BJ (cell line): ENCODE results near the gene SCN1B. TPM values are rescaled to one million over a fixed set of nuclear protein-coding genes. Genes with fewer than 3 reads are reported as not detected.

ENCODE experiments used
- CTCF ChIA-PET: fragments of 350-600 bp; formaldehyde crosslinking; extraction: SDS; loops from one replicate; lab custom pipeline; 2021; ENCODE audit warnings: antibody characterized with exemption, inconsistent platforms; lab: Yijun Ruan, JAX
- POLR2A ChIA-PET: fragments of 300-600 bp; sonication (Branson Sonifier 250); formaldehyde crosslinking; extraction: SDS; loops from one replicate; lab custom pipeline; 2021; ENCODE audit warnings: antibody characterized with exemption; lab: Charles Lee
- DNase-seq: peaks from one replicate; pipeline ENCODE4 v3.0.0-alpha.2; 2011; ENCODE audit warnings: low read depth
- H3K27me3 ChIP-seq: 2 replicates; pipeline ENCODE4 v1.6.0; 2011; ENCODE audit warnings: low read length; ENCODE audit not compliant: control insufficient read depth, insufficient read depth
- H3K36me3 ChIP-seq: 2 replicates; pipeline ENCODE4 v1.5.1; 2011; ENCODE audit warnings: low read length; ENCODE audit not compliant: control insufficient read depth, insufficient read depth
- H3K4me3 ChIP-seq: 2 replicates; pipeline ENCODE4 v1.5.1; 2011; ENCODE audit warnings: low read depth, mild to moderate bottlenecking, control low read depth, low read length
- CTCF ChIP-seq: IDR thresholded peaks from 2 replicates; pipeline ENCODE4 v1.5.1; 2011; ENCODE audit warnings: low read depth, mild to moderate bottlenecking, control low read depth, inconsistent platforms, low read length, moderate library complexity; ENCODE audit not compliant: insufficient read depth
- polyA plus RNA-seq: library from polyadenylated mRNA; depleted of rRNA; stranded (reverse); fragments of >200 nt; gene quantifications from 2 replicates; pipeline ENCODE4 v1.2.3, GENCODE V29; 2011

Gene SCN1B
- polyA plus RNA-seq, 1 experiment, result 9.5 TPM

DNA sequence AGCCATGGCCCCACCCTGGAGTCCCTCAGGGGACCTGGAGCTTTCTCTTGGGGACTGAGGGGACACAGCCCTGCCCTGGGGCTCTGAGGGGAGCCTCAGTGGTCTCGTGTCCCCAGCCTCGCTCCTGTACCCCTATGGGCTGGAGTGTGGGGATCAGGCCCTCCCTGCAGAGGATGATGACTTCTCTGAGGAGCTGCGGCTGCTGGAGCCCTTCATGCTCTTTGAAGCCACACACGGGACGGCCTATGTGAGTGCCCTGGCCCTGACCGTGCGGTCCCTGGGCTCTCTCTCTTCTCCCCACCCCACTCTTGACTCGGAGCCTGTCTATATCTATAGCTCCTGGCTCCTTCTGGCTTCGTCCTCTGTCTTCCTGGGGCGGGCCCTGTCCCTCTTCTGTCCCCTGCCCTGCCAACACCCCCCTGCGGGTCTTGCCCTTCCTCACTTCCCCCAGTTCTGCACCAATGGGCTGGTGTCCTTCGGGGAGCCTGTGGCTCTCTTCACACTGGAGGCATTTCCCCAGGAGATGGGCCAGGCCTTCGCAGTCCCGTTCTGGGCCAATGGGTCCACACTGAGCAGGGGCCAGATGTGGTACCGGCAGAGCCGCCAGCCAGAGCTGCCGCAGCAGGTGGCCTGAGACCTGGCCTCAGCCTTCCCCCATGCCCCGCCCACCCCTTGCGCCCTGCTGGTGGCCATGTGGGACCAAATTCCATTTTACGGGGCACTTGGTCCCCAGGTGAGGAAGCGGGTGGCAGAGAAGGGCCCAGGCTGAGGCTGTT is 44.3 kb downstream of the SCN1B start:
- no peaks in the 10 kb centered on the region for H3K36me3 ChIP-seq
- no peak overlapping the region for H3K4me3 ChIP-seq
- CTCF ChIA-PET, result interaction anchor here (0.7 to 1.4 kb wide), 2 partner anchors 17 to 62 kb away, joined by 3 read pairs; no protein-coding TSS in a partner anchor
- no peak for TF ChIP-seq CTCF
- peaks cover 1% of the 10 kb centered on the region; the same call in 1 of the 2 replicates for H3K27me3 ChIP-seq
- no peak for DNase-seq
- POLR2A ChIA-PET, result no interaction called here

DNA sequence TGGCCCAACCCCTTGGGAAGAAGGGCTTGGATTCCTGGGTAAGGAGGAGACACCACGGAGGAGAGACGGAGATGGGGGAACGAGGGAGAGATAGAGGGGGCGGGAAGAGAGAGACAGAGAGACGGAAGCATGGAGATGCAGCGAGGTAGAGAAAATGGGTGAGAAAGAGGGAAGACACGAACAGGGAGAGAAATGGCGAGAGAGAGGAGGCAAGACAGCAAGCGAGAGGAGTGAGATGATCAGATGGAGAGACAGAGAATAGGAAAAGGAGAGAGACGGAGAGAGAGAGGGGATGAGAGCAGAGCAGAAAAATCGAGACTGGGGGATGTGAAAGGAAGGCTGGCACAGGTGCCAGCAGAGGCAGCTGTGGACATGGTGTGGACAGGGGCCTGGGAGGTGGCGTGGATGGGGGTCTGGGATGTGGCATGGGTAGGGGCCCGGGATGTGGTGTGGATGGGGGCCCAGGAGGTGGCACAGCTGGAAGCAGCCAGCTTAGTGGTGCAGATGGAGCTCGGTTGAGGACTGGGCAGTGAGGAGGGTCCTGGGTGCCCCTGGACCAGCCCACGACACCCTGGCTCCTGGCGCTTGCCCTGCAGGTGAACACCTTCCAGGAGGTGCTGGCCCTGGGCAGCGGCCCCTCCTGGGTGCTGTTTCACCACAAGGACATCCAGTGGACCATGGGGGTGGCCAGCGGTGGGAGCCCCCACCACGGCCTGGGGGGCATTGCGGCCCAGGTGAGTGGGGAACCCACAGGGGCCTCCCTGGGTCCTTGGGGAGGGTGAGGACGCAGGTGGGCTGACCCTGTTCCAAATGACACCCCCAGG is 45.1 kb downstream of the SCN1B start:
- POLR2A ChIA-PET, result no interaction called here
- no peak for TF ChIP-seq CTCF
- CTCF ChIA-PET, result interaction anchor here (0.7 to 0.8 kb wide), 2 partner anchors 8 to 16 kb away, joined by 3 read pairs; no protein-coding TSS in a partner anchor
- no peak for DNase-seq
- Histone ChIP-seq H3K4me3 (no peak overlapping the region), H3K27me3 (peaks cover 1% of the 10 kb centered on the region; the same call in 1 of the 2 replicates), H3K36me3 (no peaks in the 10 kb centered on the region)

- H3K4me3 ChIP-seq, result no peak overlapping the region
- no peak for TF ChIP-seq CTCF
- POLR2A ChIA-PET, result no interaction called here
- no peak for DNase-seq
- no peaks in the 10 kb centered on the region for H3K36me3 ChIP-seq
- H3K27me3 ChIP-seq, result peaks cover 1% of the 10 kb centered on the region; the same call in 1 of the 2 replicates
- CTCF ChIA-PET, result interaction anchor here (0.8 kb wide), 1 partner anchor 9 kb away, joined by 3 read pairs; no protein-coding TSS in a partner anchor
Observed at GRCh38 chr19:35076026-35076370, 45.7 kb downstream of the SCN1B start.

- Histone ChIP-seq H3K36me3 (no peaks in the 10 kb centered on the region), H3K4me3 (no peak overlapping the region), H3K27me3 (peaks cover 1% of the 10 kb centered on the region; the same call in 1 of the 2 replicates)
- POLR2A ChIA-PET, result no interaction called here
- CTCF ChIA-PET, result no interaction called here
- no peak for DNase-seq
- no peak for TF ChIP-seq CTCF
Observed at GRCh38 chr19:35076657-35077056, 46.4 kb downstream of the SCN1B start.
